ACC112 (cell line): Measurements from ENCODE around the gene AMN1.
A peak's percentile ranks its signal among the peaks of the same experiment; 100 is the strongest.
"Not testable (repeated sequence)": the region's sequence is repeated elsewhere in the genome, so short reads cannot be mapped to it uniquely, and the experiment has no call there.

ENCODE experiments used
- H2AFZ ChIP-seq: fragments of 200-600 bp; sonication (generic); one replicate; pipeline ENCODE4 v1.6.0; 2017; ENCODE audit warnings: antibody characterized with exemption, low read length; ENCODE audit not compliant: unreplicated experiment
- H3K27ac ChIP-seq: fragments of 200-600 bp; sonication (generic); 2 replicates; pipeline ENCODE4 v1.5.1; 2014; ENCODE audit warnings: low read depth, mild to moderate bottlenecking, antibody characterized with exemption, low read length, moderate library complexity
- H3K27me3 ChIP-seq: fragments of 200-600 bp; sonication (generic); 2 replicates; pipeline ENCODE4 v1.6.1; 2014; ENCODE audit warnings: mild to moderate bottlenecking, antibody characterized with exemption, low read length, moderate library complexity, mixed read lengths; ENCODE audit not compliant: insufficient read depth
- H3K36me3 ChIP-seq: fragments of 200-600 bp; sonication (generic); 2 replicates; pipeline ENCODE4 v1.6.1; 2016; ENCODE audit warnings: mild to moderate bottlenecking, antibody characterized with exemption, low read length, moderate library complexity, mixed read lengths; ENCODE audit not compliant: insufficient read depth
- H3K4me1 ChIP-seq: fragments of 200-600 bp; sonication (generic); one replicate; pipeline ENCODE4 v1.6.1; 2016; ENCODE audit warnings: low read length, mixed read lengths; ENCODE audit not compliant: insufficient read depth, unreplicated experiment, control insufficient read depth
- H3K4me3 ChIP-seq: fragments of 200-600 bp; sonication (generic); 2 replicates; pipeline ENCODE4 v1.5.1; 2014; ENCODE audit warnings: mild to moderate bottlenecking, low read depth, low read length
- H3K79me2 ChIP-seq: fragments of 200-600 bp; sonication (generic); one replicate; pipeline ENCODE4 v1.6.0; 2016; ENCODE audit warnings: low read length; ENCODE audit not compliant: control insufficient read depth, unreplicated experiment, insufficient read depth

Gene AMN1

DNA sequence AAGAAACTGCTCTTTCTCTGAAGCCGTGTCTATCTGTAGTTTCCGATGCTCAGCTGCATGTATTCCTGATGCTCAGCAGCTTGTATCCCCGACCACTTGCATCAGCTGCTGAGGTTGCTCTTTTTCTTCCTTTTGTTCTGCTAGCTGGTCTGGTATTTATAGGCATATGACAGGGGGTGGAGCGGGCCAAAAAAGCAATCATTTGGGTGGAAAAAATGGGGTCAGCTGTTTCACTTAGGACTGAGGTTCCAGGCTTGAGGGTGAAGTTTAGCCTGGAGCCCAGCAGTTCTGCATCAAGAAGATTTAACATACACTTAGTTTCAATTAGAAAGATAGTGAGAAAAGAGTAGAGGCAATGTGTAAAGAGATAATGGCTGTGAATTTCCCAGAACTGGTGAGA, 23.6 kb upstream of the AMN1 start:
- H3K4me3 ChIP-seq: no peak overlapping the region
- no peaks in the 10 kb centered on the region for H3K36me3 ChIP-seq
- H3K4me1 ChIP-seq: peaks cover 16% of the 10 kb centered on the region
- H2AFZ ChIP-seq: no peak overlapping the region
- no peaks in the 10 kb centered on the region for H3K27me3 ChIP-seq
- H3K79me2 ChIP-seq: no peaks in the 10 kb centered on the region
- H3K27ac ChIP-seq: no peak overlapping the region

DNA sequence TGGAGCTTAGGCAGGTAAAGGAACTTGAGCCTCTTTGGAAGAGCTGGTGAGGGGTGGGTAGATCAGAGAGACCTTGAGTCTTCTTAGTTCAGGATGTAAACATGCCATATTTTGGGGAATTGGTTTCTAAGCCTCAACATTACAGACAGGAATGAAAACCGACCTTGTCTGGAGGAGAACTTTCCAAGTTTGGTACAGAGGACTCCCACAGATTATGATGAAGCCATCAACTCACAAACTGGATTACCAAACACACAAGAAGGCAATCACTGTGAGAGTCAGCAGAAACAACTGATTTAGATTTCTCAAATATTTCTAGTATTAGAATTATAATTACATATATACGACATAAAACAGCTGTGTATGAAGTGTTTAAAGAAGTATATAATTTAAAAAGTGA, 22.3 kb upstream of the AMN1 start:
- H3K27ac ChIP-seq: no peak overlapping the region
- peaks cover 26% of the 10 kb centered on the region for H3K4me1 ChIP-seq
- no peak overlapping the region for H2AFZ ChIP-seq
- H3K79me2 ChIP-seq: no peaks in the 10 kb centered on the region
- H3K27me3 ChIP-seq: no peaks in the 10 kb centered on the region
- no peaks in the 10 kb centered on the region for H3K36me3 ChIP-seq
- H3K4me3 ChIP-seq: no peak overlapping the region

- Histone ChIP-seq H2AFZ (no peak overlapping the region), H3K79me2 (no peaks in the 10 kb centered on the region), H3K4me3 (no peak overlapping the region), H3K27ac (no peak overlapping the region), H3K4me1 (peaks cover 26% of the 10 kb centered on the region), H3K36me3 (no peaks in the 10 kb centered on the region), H3K27me3 (no peaks in the 10 kb centered on the region)
These were observed 21.9 kb upstream of the AMN1 start for GRCh38 chr12:31750747-31751039.

- Histone ChIP-seq H3K4me3 (no peak overlapping the region), H3K79me2 (no peaks in the 10 kb centered on the region), H3K27me3 (no peaks in the 10 kb centered on the region), H3K4me1 (peaks cover 26% of the 10 kb centered on the region), H3K36me3 (no peaks in the 10 kb centered on the region), H2AFZ (no peak overlapping the region), H3K27ac (peak overlapping the region; percentile 76)
These were observed 20.3 kb upstream of the AMN1 start for GRCh38 chr12:31749024-31749704.

DNA sequence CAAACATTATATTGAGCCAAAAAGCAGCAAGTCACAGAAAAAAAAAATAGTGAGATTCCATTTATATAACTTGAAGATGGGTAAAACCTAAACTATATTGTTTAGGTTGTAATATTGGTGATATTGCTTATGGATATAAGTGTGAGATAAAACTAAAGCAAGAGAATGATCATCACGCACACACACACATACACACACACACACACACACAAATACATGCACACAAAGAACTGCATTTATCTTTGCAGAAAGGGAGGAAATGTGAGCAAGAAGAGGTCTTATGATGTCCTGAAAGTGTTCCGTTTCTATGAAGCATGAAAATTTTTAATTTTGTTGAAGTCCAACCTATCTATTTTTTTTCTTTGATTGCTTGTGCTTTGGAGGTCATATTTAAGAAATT, 16.4 kb upstream of the AMN1 start:
- no peak overlapping the region for H3K27ac ChIP-seq
- H3K79me2 ChIP-seq: no peaks in the 10 kb centered on the region
- H3K4me3 ChIP-seq: no peak overlapping the region
- H3K36me3 ChIP-seq: no peaks in the 10 kb centered on the region
- no peaks in the 10 kb centered on the region for H3K27me3 ChIP-seq
- H3K4me1 ChIP-seq: peaks cover 18% of the 10 kb centered on the region
- H2AFZ ChIP-seq: no peak overlapping the region

GRCh38 chr12:31744363-31744762, 15.5 kb upstream of the AMN1 start:
- H3K27ac ChIP-seq, H3K4me3 ChIP-seq, H3K27me3 ChIP-seq, H3K36me3 ChIP-seq, H2AFZ ChIP-seq, H3K79me2 ChIP-seq: not testable (repeated sequence)
- peaks cover 14% of the 10 kb centered on the region for H3K4me1 ChIP-seq

DNA sequence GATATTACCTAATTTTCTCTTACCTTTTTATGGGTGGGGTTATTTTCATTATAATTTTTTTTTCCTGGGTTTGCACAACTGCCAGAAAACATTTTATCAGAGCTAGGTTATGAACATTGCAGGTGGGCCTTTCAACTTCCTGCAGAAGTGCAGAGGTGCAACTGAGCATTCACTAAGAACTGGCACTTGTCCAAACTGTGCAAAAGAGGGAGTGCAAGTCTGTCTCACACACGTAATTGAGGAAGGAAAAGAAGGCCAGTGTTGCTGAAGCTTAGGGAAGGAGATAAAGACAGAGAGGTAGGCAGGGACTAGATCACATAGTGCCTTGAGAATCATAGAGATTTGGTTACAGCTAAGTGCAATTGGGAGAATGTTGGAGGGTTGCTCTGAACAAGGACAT, 14.1 kb upstream of the AMN1 start:
- H3K4me3 ChIP-seq: no peak overlapping the region
- H3K27me3 ChIP-seq: no peaks in the 10 kb centered on the region
- no peak overlapping the region for H2AFZ ChIP-seq
- peaks cover 10% of the 10 kb centered on the region for H3K4me1 ChIP-seq
- H3K36me3 ChIP-seq: no peaks in the 10 kb centered on the region
- no peak overlapping the region for H3K27ac ChIP-seq
- no peaks in the 10 kb centered on the region for H3K79me2 ChIP-seq

DNA sequence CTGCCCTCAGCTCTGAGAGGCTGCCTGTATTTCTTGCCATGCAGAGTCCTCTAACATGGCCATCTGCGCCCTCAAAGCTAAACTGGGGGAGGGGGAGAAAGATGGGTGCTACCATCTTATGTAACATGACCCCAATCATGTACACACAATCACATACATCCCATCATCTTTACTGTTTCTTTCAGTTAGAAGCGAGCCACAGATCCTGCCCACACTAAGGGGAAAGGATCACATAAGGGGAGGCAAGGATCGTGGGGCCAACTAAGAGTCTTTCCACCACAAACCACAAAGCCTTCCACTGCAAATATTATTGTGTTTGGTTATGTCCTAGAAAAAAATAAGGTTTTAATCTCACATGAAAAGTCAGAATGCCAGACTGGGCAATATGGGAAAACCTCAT, 11.8 kb upstream of the AMN1 start:
- H3K4me1 ChIP-seq: peaks cover 4% of the 10 kb centered on the region
- no peaks in the 10 kb centered on the region for H3K27me3 ChIP-seq
- H3K79me2 ChIP-seq: no peaks in the 10 kb centered on the region
- H3K36me3 ChIP-seq: no peaks in the 10 kb centered on the region
- H3K4me3 ChIP-seq: no peak overlapping the region
- H3K27ac ChIP-seq: no peak overlapping the region
- no peak overlapping the region for H2AFZ ChIP-seq

- H2AFZ ChIP-seq: no peak overlapping the region
- no peak overlapping the region for H3K4me3 ChIP-seq
- H3K27me3 ChIP-seq: no peaks in the 10 kb centered on the region
- H3K36me3 ChIP-seq: no peaks in the 10 kb centered on the region
- H3K79me2 ChIP-seq: no peaks in the 10 kb centered on the region
- no peak overlapping the region for H3K27ac ChIP-seq
- peaks cover 19% of the 10 kb centered on the region for H3K4me1 ChIP-seq
These were observed 8.9 kb upstream of the AMN1 start for GRCh38 chr12:31737763-31738162.

- H2AFZ ChIP-seq: no peak overlapping the region
- peaks cover 22% of the 10 kb centered on the region for H3K4me1 ChIP-seq
These were observed 8.5 kb upstream of the AMN1 start for GRCh38 chr12:31737345-31737744.

DNA sequence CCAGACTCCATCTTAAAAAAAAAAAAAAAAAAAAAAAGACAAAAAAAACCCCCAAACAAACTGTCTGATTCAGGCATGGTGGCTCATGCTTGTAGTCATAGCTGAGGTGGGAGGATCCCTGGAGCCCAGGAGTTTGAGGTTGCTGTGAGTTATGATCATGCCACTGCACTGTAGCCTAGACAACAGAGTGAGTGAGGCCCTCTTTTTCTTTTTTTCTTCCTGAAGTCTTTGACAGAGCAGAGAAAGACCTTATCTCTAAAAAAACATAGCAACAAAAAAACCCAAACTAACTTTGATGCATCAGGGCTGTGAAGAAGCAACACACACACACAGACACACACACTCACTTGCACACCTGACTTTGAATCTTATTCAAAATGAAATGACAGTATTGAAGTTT, 7.7 kb upstream of the AMN1 start:
- H3K4me3 ChIP-seq: no peak overlapping the region
- H3K27ac ChIP-seq: no peak overlapping the region; the same call in 1 of the 2 replicates
- H3K36me3 ChIP-seq: no peaks in the 10 kb centered on the region
- no peak overlapping the region for H2AFZ ChIP-seq
- no peaks in the 10 kb centered on the region for H3K79me2 ChIP-seq
- peaks cover 31% of the 10 kb centered on the region for H3K4me1 ChIP-seq
- H3K27me3 ChIP-seq: no peaks in the 10 kb centered on the region

More at GRCh38 chr12:31737345-31737744, 8.5 kb upstream of the AMN1 start:
- Histone ChIP-seq H3K27me3 (no peaks in the 10 kb centered on the region), H3K4me3 (no peak overlapping the region), H3K36me3 (no peaks in the 10 kb centered on the region), H3K79me2 (no peaks in the 10 kb centered on the region), H3K27ac (no peak overlapping the region)
